ENCODE results near the gene LRRC4C.

LRRC4C gene

GRCh38 chr11:41010361-41011050 lies 448.9 kb downstream of the LRRC4C start:
- Histone ChIP-seq H3K4me3 (ENCODE audit: severe bottlenecking) (no peak overlapping the region), H3K4me1 (ENCODE audit: insufficient read depth, poor library complexity, severe bottlenecking) (no peaks in the 10 kb centered on the region), H3K27ac (ENCODE audit: poor library complexity, severe bottlenecking) (no peak overlapping the region), H3K9me3 (ENCODE audit: severe bottlenecking) (no peaks in the 10 kb centered on the region), H3K27me3 (ENCODE audit: insufficient read depth, poor library complexity, severe bottlenecking) (no peaks in the 10 kb centered on the region), H3K36me3 (ENCODE audit: low read depth) (no peaks in the 10 kb centered on the region)
- TF ChIP-seq, protein P1, sequence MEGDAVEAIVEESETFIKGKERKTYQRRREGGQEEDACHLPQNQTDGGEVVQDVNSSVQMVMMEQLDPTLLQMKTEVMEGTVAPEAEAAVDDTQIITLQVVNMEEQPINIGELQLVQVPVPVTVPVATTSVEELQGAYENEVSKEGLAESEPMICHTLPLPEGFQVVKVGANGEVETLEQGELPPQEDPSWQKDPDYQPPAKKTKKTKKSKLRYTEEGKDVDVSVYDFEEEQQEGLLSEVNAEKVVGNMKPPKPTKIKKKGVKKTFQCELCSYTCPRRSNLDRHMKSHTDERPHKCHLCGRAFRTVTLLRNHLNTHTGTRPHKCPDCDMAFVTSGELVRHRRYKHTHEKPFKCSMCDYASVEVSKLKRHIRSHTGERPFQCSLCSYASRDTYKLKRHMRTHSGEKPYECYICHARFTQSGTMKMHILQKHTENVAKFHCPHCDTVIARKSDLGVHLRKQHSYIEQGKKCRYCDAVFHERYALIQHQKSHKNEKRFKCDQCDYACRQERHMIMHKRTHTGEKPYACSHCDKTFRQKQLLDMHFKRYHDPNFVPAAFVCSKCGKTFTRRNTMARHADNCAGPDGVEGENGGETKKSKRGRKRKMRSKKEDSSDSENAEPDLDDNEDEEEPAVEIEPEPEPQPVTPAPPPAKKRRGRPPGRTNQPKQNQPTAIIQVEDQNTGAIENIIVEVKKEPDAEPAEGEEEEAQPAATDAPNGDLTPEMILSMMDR (IDR thresholded peaks at IDR 0.05; ENCODE audit: poor library complexity, severe bottlenecking): no peak
- ATAC-seq (ENCODE audit: low read depth) (no peak), DNase-seq (ENCODE audit: low spot score) (no peak)

DNA sequence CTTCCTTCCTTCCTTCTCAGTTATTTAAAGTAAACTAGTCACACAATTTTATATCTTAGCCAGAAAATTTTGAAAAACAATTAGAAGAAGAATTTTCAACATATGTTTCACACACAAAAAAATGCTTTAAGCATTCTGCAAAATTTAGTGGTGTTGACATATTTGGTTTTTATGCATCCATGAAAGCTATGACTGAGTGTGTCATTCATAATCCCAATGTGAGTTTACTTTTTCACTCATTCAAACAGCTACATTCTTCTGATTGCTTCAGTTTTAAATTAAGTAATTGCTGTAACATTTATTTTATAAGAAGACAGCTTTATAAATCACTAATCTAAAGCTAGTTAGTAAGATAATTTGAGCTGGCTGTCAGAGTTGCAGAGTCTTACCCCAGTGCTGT lies 453.5 kb downstream of the LRRC4C start:
- ATAC-seq (ENCODE audit: low read depth) (no peak), DNase-seq (ENCODE audit: low spot score) (no peak)
- H3K4me1 ChIP-seq (ENCODE audit: insufficient read depth, poor library complexity, severe bottlenecking): no peaks in the 10 kb centered on the region
- H3K4me3 ChIP-seq (ENCODE audit: severe bottlenecking): no peak overlapping the region
- H3K9me3 ChIP-seq (ENCODE audit: severe bottlenecking): no peaks in the 10 kb centered on the region
- no peak overlapping the region for H3K27ac ChIP-seq (ENCODE audit: poor library complexity, severe bottlenecking)
- H3K27me3 ChIP-seq (ENCODE audit: insufficient read depth, poor library complexity, severe bottlenecking): no peaks in the 10 kb centered on the region
- no peaks in the 10 kb centered on the region for H3K36me3 ChIP-seq (ENCODE audit: low read depth)
- TF ChIP-seq, protein P1 (IDR thresholded peaks at IDR 0.05; ENCODE audit: poor library complexity, severe bottlenecking): no peak

DNA sequence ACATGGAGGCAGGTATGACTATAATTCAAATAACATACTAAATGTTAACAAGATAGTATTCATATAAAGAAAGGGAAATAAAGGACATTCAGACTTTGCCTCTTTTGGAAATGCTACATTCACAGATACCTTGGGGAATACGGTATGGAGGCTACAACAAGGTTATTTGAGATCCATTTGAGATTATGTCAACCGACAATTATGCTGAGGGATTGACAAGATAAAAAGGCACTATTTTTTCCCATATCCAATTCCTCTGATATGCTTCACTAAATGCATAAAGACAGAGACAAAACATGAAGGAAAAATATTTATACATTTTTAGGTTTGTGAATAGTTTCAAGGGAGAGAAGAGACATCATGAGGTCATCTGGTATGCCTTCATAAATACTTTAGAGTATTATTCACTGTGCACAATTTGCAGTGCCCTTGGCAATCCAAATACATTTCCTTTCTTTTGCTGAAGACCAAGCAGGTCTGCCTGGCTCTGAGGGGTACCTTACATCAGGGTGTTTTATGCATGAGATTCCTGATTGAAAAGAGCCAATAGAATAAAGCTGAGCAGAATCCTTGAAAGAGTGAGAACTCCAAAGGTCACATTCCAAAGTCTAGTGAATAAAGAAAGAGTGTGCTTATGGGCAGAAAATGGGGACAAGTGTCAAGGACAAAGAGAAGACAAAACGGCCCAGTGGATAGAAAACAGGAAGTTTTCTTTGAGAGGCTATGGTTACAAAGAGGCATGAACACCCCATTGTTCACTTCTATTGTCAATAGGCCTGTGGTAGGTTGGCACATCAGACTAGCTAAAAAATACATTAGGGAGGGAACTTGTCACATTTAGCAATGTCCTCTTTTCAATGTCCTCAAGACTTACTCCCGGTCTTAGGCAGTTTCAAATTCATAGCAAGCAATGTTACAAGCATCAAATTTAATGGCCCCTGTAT lies 455.8 kb downstream of the LRRC4C start:
- TF ChIP-seq, protein P1 (IDR thresholded peaks at IDR 0.05; ENCODE audit: poor library complexity, severe bottlenecking): no peak
- ATAC-seq (ENCODE audit: low read depth) (peak; percentile 57; the same call in 2 of the 3 replicates), DNase-seq (ENCODE audit: low spot score) (no peak)
- Histone ChIP-seq H3K9me3 (ENCODE audit: severe bottlenecking) (no peaks in the 10 kb centered on the region), H3K27ac (ENCODE audit: poor library complexity, severe bottlenecking) (no peak overlapping the region), H3K27me3 (ENCODE audit: insufficient read depth, poor library complexity, severe bottlenecking) (no peaks in the 10 kb centered on the region), H3K4me1 (ENCODE audit: insufficient read depth, poor library complexity, severe bottlenecking) (no peaks in the 10 kb centered on the region), H3K36me3 (ENCODE audit: low read depth) (no peaks in the 10 kb centered on the region), H3K4me3 (ENCODE audit: severe bottlenecking) (no peak overlapping the region)

- Histone ChIP-seq H3K36me3 (ENCODE audit: low read depth) (no peaks in the 10 kb centered on the region), H3K9me3 (ENCODE audit: severe bottlenecking) (no peaks in the 10 kb centered on the region), H3K27me3 (ENCODE audit: insufficient read depth, poor library complexity, severe bottlenecking) (no peaks in the 10 kb centered on the region), H3K4me3 (ENCODE audit: severe bottlenecking) (no peak overlapping the region), H3K4me1 (ENCODE audit: insufficient read depth, poor library complexity, severe bottlenecking) (no peaks in the 10 kb centered on the region), H3K27ac (ENCODE audit: poor library complexity, severe bottlenecking) (no peak overlapping the region)
- TF ChIP-seq, protein P1 (IDR thresholded peaks at IDR 0.05; ENCODE audit: poor library complexity, severe bottlenecking): no peak
- DNase-seq (ENCODE audit: low spot score) (no peak), ATAC-seq (ENCODE audit: low read depth) (no peak)
Measured at GRCh38 chr11:40998920-40999319, 460.5 kb downstream of the LRRC4C start.
